WTC11 (cell line): ENCODE results near the gene ANXA6. TPM values are rescaled to one million over a fixed set of nuclear protein-coding genes. Genes with fewer than 3 reads are reported as not detected.

Experiments used
- ATAC-seq: fragments of 200-7000 bp; cut with Tn5 transposase; 2 replicates; pipeline ENCODE4 v1.10.0; 2021; ENCODE audit warnings: mild to moderate bottlenecking, moderate library complexity
- Bru-seq: library from RNA; stranded (reverse); fragments of 400-500 nt; gene quantifications from one replicate; lab custom pipeline; 2021; lab: Mats Ljungman, UMichigan
- CTCF ChIA-PET: fragments of 300-600 bp; sonication (Branson Sonifier 250); formaldehyde crosslinking; loops from one replicate; lab custom pipeline; 2021; ENCODE audit warnings: antibody characterized with exemption; lab: Charles Lee
- POLR2A ChIA-PET: fragments of 350-600 bp; sonication (Branson Sonifier 250); formaldehyde crosslinking; loops from one replicate; lab custom pipeline; 2021; ENCODE audit warnings: antibody characterized with exemption; lab: Charles Lee
- DNase-seq: peaks from one replicate; pipeline ENCODE4 v3.0.0; 2021; ENCODE audit warnings: low spot score
- H3K27ac Mint-ChIP-seq: 2 replicates; pipeline ENCODE4 v1.8.0; 2021; ENCODE audit warnings: mixed read lengths
- H3K27me3 Mint-ChIP-seq: 2 replicates; pipeline ENCODE4 v1.8.0; 2021; ENCODE audit warnings: low read depth, mild to moderate bottlenecking, moderate library complexity, mixed read lengths
- H3K36me3 Mint-ChIP-seq: 2 replicates; pipeline ENCODE4 v1.8.0; 2021; ENCODE audit warnings: mixed read lengths
- H3K4me1 Mint-ChIP-seq: 2 replicates; pipeline ENCODE4 v1.8.0; 2022; ENCODE audit warnings: mixed read lengths
- H3K4me3 Mint-ChIP-seq: 2 replicates; pipeline ENCODE4 v1.8.0; 2021; ENCODE audit warnings: mild to moderate bottlenecking, moderate library complexity, mixed read lengths
- H3K9me3 Mint-ChIP-seq: 2 replicates; pipeline ENCODE4 v1.8.0; 2021; ENCODE audit warnings: mixed read lengths
- ELF4 ChIP-seq: sonication (generic); formaldehyde crosslinking; IDR thresholded peaks from 2 replicates; pipeline ENCODE4 v1.8.1; 2022; ENCODE audit warnings: low read depth, mild to moderate bottlenecking, moderate library complexity, missing genetic modification reagents
- FOXJ3 ChIP-seq: sonication (generic); formaldehyde crosslinking; IDR thresholded peaks from 2 replicates; pipeline ENCODE4 v1.9.0; 2021; ENCODE audit warnings: missing genetic modification reagents, mild to moderate bottlenecking, borderline replicate concordance
- GTF2I ChIP-seq: fragments of 250-450 bp; sonication (Bioruptor Pico); conservative IDR thresholded peaks from 2 replicates; pipeline ENCODE4 v1.4.0; 2021; ENCODE audit warnings: mild to moderate bottlenecking
- HMGA2 ChIP-seq: fragments of 250-450 bp; sonication (Bioruptor Pico); IDR thresholded peaks from 2 replicates; pipeline ENCODE4 v1.4.0; 2021; ENCODE audit warnings: mild to moderate bottlenecking, moderate library complexity
- KAT7 ChIP-seq: sonication (generic); formaldehyde crosslinking; IDR thresholded peaks from 2 replicates; pipeline ENCODE4 v1.8.1; 2023; ENCODE audit warnings: missing genetic modification reagents, mild to moderate bottlenecking, borderline replicate concordance
- MXD4 ChIP-seq: fragments of 250-450 bp; sonication (Bioruptor Pico); IDR thresholded peaks from 2 replicates; pipeline ENCODE4 v1.8.0; 2021; ENCODE audit warnings: mild to moderate bottlenecking, moderate library complexity, borderline replicate concordance
- MYBL2 ChIP-seq: sonication (generic); formaldehyde crosslinking; IDR thresholded peaks from 2 replicates; pipeline ENCODE4 v1.8.1; 2023; ENCODE audit warnings: mild to moderate bottlenecking, moderate library complexity, missing genetic modification reagents
- NFATC4 ChIP-seq: fragments of 250-450 bp; sonication (Bioruptor Pico); IDR thresholded peaks from 2 replicates; pipeline ENCODE4 v1.9.0; 2021; ENCODE audit warnings: mild to moderate bottlenecking
- NFYB ChIP-seq: sonication (generic); formaldehyde crosslinking; conservative IDR thresholded peaks from 2 replicates; pipeline ENCODE4 v1.8.0; 2022; ENCODE audit warnings: low read depth, missing genetic modification reagents
- NR3C1 ChIP-seq: sonication (generic); formaldehyde crosslinking; conservative IDR thresholded peaks from 2 replicates; pipeline ENCODE4 v1.8.1; 2023; ENCODE audit warnings: low read depth, mild to moderate bottlenecking, missing genetic modification reagents
- PRRX2 ChIP-seq: fragments of 250-450 bp; sonication (Bioruptor Pico); IDR thresholded peaks from 2 replicates; pipeline ENCODE4 v1.8.0; 2021; ENCODE audit warnings: mild to moderate bottlenecking
- TEAD4 ChIP-seq: sonication (generic); formaldehyde crosslinking; IDR thresholded peaks from 2 replicates; pipeline ENCODE4 v1.8.0; 2022; ENCODE audit warnings: mild to moderate bottlenecking, missing genetic modification reagents
- ZBTB21 ChIP-seq: sonication (generic); formaldehyde crosslinking; IDR thresholded peaks from 2 replicates; pipeline ENCODE4 v1.8.1; 2023; ENCODE audit warnings: mild to moderate bottlenecking, missing genetic modification reagents, borderline replicate concordance
- ZNF219 ChIP-seq: sonication (generic); formaldehyde crosslinking; IDR thresholded peaks from 2 replicates; pipeline ENCODE4 v1.8.0; 2023; ENCODE audit warnings: missing genetic modification reagents, mild to moderate bottlenecking, borderline replicate concordance
- ZNF232 ChIP-seq: sonication (generic); formaldehyde crosslinking; IDR thresholded peaks from 2 replicates; pipeline ENCODE4 v1.8.0; 2022; ENCODE audit warnings: mild to moderate bottlenecking, missing genetic modification reagents
- long read RNA-seq, 3 experiments: library from RNA in 1 of 3; library from capped mRNA in 1 of 3; library from polyadenylated mRNA in 1 of 3; unstranded in 2 of 3; stranded (forward) in 1 of 3; transcript quantifications; one replicate each; pipeline ENCODE4 v2.0.0, GENCODE V29; 2021
- total RNA-seq: library from RNA; stranded (reverse); gene quantifications from 3 replicates; pipeline ENCODE4 v1.2.3, GENCODE V29; 2021
- TF ChIP-seq, protein P1 (sequence below): sonication (generic); formaldehyde crosslinking; IDR thresholded peaks from 2 replicates; pipeline ENCODE4 v1.8.1; 2023; ENCODE audit warnings: mild to moderate bottlenecking, missing genetic modification reagents, borderline replicate concordance
- TF ChIP-seq, protein P2 (sequence below): sonication (generic); formaldehyde crosslinking; IDR thresholded peaks from 2 replicates; pipeline ENCODE4 v1.8.0; 2023; ENCODE audit warnings: missing genetic modification reagents, mild to moderate bottlenecking, borderline replicate concordance
- TF ChIP-seq, protein P3 (sequence below): sonication (generic); formaldehyde crosslinking; IDR thresholded peaks from 2 replicates; pipeline ENCODE4 v1.8.1; 2023; ENCODE audit warnings: mild to moderate bottlenecking, missing genetic modification reagents
- TF ChIP-seq, protein P4 (sequence below): fragments of 250-450 bp; sonication (Bioruptor Pico); conservative IDR thresholded peaks from 2 replicates; pipeline ENCODE4 v1.9.0; 2021; ENCODE audit warnings: mild to moderate bottlenecking
- TF ChIP-seq, protein P5 (sequence below): sonication (generic); formaldehyde crosslinking; IDR thresholded peaks from 2 replicates; pipeline ENCODE4 v1.8.1; 2022; ENCODE audit warnings: missing genetic modification reagents, borderline replicate concordance

ANXA6 gene
- total RNA-seq (92.8 to 95.4 TPM (median 92.9 TPM) in 3 replicates), Bru-seq, nascent RNA (percentile 66 among the genes with signal in this experiment)
- long read RNA-seq, experiment 1, transcript ANXA6-201 (26 exons, 2,593 nt): major isoform, 85 of 134 reads
- long read RNA-seq, experiment 1, partial matches to known transcripts: 15 of 134 reads
- long read RNA-seq, experiment 1, other reads (novel, unspliced or antisense): 33 of 134 reads
- long read RNA-seq, experiment 2, transcript ANXA6-201 (26 exons, 2,593 nt): major isoform, 35 of 114 reads
- long read RNA-seq, experiment 2, partial matches to known transcripts: 37 of 114 reads
- long read RNA-seq, experiment 2, other reads (novel, unspliced or antisense): 42 of 114 reads
- long read RNA-seq, experiment 3, transcript ANXA6-201 (26 exons, 2,593 nt): major isoform, 7 of 14 reads
- long read RNA-seq, experiment 3, partial matches to known transcripts: 5 of 14 reads
- long read RNA-seq, experiment 3, other reads (novel, unspliced or antisense): 2 of 14 reads

DNA sequence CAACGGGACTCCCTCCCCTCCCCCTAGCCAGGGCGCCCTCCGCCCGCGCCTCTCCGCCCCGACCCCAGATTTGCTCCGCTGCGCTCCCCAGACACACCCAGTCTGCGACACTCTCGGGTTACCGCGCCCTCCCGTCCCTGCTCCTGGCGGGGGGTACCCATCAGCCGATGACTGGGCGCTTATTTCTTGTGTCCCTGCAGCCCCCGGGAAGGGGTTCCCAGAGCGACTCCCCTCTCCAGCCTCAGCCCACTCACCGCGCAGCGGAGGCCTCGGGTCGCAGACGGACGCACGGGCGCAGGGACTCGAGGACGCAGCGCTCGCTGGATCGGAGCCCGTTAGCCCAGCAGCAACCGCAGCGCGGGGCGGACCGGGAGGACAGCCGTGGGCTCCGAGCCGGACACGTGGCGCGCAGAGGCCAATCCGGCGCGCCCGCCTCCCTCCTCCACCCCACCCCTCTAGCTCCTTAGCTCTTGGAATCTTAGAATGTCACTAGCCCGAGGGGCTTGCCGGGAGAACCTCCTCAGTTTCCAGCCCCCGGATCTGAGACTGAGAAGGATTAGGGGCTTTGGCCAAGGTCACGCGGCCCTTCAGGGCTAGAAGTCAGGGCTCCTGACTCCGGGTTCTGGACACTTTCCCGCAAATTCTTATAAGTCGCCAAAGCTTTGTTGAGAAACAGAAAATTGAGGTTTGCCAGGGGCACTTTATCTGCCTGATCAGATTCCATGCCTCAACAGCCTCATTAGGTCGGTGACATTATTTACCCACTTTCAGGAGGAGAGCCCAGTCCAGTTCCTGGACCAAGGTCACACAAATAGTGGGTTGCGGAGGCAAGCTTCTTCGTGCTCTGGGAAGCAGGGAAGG lies at the start of gene ANXA6:
TSS of gene ANXA6 (minus strand) at position 354 of the 861 bp plus-strand sequence. CDS start 9,878 bp downstream, outside the sequence.
- peaks cover 24% of the 10 kb centered on the region for H3K4me1 Mint-ChIP-seq
- TF ChIP-seq, protein P1, sequence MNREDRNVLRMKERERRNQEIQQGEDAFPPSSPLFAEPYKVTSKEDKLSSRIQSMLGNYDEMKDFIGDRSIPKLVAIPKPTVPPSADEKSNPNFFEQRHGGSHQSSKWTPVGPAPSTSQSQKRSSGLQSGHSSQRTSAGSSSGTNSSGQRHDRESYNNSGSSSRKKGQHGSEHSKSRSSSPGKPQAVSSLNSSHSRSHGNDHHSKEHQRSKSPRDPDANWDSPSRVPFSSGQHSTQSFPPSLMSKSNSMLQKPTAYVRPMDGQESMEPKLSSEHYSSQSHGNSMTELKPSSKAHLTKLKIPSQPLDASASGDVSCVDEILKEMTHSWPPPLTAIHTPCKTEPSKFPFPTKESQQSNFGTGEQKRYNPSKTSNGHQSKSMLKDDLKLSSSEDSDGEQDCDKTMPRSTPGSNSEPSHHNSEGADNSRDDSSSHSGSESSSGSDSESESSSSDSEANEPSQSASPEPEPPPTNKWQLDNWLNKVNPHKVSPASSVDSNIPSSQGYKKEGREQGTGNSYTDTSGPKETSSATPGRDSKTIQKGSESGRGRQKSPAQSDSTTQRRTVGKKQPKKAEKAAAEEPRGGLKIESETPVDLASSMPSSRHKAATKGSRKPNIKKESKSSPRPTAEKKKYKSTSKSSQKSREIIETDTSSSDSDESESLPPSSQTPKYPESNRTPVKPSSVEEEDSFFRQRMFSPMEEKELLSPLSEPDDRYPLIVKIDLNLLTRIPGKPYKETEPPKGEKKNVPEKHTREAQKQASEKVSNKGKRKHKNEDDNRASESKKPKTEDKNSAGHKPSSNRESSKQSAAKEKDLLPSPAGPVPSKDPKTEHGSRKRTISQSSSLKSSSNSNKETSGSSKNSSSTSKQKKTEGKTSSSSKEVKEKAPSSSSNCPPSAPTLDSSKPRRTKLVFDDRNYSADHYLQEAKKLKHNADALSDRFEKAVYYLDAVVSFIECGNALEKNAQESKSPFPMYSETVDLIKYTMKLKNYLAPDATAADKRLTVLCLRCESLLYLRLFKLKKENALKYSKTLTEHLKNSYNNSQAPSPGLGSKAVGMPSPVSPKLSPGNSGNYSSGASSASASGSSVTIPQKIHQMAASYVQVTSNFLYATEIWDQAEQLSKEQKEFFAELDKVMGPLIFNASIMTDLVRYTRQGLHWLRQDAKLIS: no peak
- TF ChIP-seq GTF2I (CRISPR knock-in tag) (no peak), KAT7 (CRISPR knock-in tag) (no peak), HMGA2 (CRISPR knock-in tag) (no peak), TEAD4 (CRISPR knock-in tag) (no peak), NR3C1 (CRISPR knock-in tag) (no peak), NFYB (CRISPR knock-in tag) (peak; percentile 84), PRRX2 (CRISPR knock-in tag) (no peak), MYBL2 (CRISPR knock-in tag) (0 out of 2 replicates have a peak, but pooled peaks have one; percentile 64), ELF4 (CRISPR knock-in tag) (no peak), MXD4 (CRISPR knock-in tag) (no peak), NFATC4 (CRISPR knock-in tag) (no peak), ZNF219 (CRISPR knock-in tag) (no peak), ZNF232 (peak; percentile 68; the same call in 1 of the 2 replicates), ZBTB21 (CRISPR knock-in tag) (no peak), FOXJ3 (CRISPR knock-in tag) (no peak)
- TF ChIP-seq, protein P2, sequence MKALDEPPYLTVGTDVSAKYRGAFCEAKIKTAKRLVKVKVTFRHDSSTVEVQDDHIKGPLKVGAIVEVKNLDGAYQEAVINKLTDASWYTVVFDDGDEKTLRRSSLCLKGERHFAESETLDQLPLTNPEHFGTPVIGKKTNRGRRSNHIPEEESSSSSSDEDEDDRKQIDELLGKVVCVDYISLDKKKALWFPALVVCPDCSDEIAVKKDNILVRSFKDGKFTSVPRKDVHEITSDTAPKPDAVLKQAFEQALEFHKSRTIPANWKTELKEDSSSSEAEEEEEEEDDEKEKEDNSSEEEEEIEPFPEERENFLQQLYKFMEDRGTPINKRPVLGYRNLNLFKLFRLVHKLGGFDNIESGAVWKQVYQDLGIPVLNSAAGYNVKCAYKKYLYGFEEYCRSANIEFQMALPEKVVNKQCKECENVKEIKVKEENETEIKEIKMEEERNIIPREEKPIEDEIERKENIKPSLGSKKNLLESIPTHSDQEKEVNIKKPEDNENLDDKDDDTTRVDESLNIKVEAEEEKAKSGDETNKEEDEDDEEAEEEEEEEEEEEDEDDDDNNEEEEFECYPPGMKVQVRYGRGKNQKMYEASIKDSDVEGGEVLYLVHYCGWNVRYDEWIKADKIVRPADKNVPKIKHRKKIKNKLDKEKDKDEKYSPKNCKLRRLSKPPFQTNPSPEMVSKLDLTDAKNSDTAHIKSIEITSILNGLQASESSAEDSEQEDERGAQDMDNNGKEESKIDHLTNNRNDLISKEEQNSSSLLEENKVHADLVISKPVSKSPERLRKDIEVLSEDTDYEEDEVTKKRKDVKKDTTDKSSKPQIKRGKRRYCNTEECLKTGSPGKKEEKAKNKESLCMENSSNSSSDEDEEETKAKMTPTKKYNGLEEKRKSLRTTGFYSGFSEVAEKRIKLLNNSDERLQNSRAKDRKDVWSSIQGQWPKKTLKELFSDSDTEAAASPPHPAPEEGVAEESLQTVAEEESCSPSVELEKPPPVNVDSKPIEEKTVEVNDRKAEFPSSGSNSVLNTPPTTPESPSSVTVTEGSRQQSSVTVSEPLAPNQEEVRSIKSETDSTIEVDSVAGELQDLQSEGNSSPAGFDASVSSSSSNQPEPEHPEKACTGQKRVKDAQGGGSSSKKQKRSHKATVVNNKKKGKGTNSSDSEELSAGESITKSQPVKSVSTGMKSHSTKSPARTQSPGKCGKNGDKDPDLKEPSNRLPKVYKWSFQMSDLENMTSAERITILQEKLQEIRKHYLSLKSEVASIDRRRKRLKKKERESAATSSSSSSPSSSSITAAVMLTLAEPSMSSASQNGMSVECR (CRISPR knock-in tag): no peak; the same call in 1 of the 2 replicates
- TF ChIP-seq, protein P3, sequence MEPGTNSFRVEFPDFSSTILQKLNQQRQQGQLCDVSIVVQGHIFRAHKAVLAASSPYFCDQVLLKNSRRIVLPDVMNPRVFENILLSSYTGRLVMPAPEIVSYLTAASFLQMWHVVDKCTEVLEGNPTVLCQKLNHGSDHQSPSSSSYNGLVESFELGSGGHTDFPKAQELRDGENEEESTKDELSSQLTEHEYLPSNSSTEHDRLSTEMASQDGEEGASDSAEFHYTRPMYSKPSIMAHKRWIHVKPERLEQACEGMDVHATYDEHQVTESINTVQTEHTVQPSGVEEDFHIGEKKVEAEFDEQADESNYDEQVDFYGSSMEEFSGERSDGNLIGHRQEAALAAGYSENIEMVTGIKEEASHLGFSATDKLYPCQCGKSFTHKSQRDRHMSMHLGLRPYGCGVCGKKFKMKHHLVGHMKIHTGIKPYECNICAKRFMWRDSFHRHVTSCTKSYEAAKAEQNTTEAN: no peak
- TF ChIP-seq, protein P4, sequence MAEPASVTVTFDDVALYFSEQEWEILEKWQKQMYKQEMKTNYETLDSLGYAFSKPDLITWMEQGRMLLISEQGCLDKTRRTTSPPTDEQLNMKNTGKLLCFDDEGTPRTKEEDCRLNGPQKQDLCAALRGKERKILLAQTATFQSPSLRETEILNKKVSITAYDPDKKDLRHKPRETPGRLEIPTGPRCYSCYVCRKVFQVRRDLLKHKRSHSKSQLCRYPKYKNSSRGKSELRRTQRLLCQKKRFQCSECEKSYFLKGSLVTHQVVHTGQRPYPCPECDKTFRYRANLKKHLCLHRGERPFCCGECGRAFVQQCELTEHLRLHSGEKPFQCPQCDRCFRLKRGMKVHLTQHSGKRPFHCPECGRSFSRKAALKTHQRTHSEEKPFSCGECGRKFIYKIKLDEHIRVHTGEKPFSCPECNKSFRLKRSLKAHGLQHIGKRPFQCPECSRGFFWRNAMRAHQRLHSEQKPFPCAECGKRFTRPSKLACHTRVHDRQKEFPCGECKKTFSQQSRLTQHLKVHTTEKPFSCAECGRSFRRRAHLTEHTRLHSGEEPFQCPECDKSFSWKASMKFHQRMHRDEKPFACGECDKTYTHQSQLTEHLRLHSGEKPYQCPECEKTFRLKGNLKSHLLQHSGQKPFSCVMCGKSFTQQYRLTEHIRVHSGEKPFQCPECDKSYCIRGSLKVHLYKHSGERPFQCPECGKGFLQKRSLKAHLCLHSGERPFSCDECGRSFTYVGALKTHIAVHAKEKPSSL: no peak
- TF ChIP-seq, protein P5, sequence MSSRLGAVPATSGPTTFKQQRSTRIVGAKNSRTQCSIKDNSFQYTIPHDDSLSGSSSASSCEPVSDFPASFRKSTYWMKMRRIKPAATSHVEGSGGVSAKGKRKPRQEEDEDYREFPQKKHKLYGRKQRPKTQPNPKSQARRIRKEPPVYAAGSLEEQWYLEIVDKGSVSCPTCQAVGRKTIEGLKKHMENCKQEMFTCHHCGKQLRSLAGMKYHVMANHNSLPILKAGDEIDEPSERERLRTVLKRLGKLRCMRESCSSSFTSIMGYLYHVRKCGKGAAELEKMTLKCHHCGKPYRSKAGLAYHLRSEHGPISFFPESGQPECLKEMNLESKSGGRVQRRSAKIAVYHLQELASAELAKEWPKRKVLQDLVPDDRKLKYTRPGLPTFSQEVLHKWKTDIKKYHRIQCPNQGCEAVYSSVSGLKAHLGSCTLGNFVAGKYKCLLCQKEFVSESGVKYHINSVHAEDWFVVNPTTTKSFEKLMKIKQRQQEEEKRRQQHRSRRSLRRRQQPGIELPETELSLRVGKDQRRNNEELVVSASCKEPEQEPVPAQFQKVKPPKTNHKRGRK (CRISPR knock-in tag): no peak

More for the DNA sequence above, at the start of gene ANXA6:
- ChIA-PET POLR2A (interaction anchor here (0.5 to 1.1 kb wide), 4 partner anchors 16 to 95 kb away, joined by 3 to 8 read pairs (median 6); partner anchors contain the start of gene GM2A), CTCF (interaction anchor here (0.6 to 2.5 kb wide), 12 partner anchors 16 to 156 kb away, joined by 3 to 21 read pairs (median 4); partner anchors contain the start of gene GM2A)
- Mint-ChIP-seq H3K27ac (peak within 1 kb of the TSS; percentile 46; the same call in 1 of the 2 replicates), H3K9me3 (no peaks in the 10 kb centered on the region), H3K36me3 (no peaks in the 10 kb centered on the region), H3K27me3 (peaks cover 14% of the 10 kb centered on the region), H3K4me3 (peak within 1 kb of the TSS; percentile 74)
- peak; percentile 76 for DNase-seq
- peak; percentile 94 for ATAC-seq
